Loucy (cell line): ENCODE measurements around the gene PARP3.

Experiments used
- EZH2phosphoT487 ChIP-seq: fragments of 200-600 bp; IDR thresholded peaks from 2 replicates; pipeline ENCODE4 v1.6.1; 2018; ENCODE audit warnings: antibody characterized with exemption, mild to moderate bottlenecking, moderate library complexity, borderline replicate concordance
- TF ChIP-seq, protein P1 (sequence below): fragments of 200-600 bp; sonication (generic); conservative IDR thresholded peaks from 2 replicates; pipeline ENCODE4 v1.5.1; 2014; ENCODE audit warnings: mild to moderate bottlenecking, antibody characterized with exemption, low read length

DNA sequence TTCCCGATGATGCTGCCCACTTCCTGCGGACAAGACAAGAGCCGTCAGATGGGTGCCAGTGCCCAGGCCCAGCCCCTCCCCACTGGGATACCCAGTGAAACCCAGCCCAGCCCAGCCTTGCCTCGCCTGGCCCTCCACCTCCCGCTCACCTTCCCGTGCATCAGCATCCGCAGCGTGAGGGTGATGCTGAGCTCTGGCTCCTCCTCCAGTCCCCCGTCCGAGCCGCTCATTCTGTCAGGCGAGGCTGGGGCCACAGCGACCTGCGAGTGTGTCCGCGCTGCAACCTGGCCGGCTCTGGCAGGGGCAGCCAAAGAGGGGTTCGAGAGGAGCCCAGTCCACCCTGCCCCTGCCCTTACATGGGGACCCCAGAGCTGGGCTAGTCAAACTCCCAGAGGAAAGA, 18.8 kb downstream of the PARP3 start:
- TF ChIP-seq, protein P1, sequence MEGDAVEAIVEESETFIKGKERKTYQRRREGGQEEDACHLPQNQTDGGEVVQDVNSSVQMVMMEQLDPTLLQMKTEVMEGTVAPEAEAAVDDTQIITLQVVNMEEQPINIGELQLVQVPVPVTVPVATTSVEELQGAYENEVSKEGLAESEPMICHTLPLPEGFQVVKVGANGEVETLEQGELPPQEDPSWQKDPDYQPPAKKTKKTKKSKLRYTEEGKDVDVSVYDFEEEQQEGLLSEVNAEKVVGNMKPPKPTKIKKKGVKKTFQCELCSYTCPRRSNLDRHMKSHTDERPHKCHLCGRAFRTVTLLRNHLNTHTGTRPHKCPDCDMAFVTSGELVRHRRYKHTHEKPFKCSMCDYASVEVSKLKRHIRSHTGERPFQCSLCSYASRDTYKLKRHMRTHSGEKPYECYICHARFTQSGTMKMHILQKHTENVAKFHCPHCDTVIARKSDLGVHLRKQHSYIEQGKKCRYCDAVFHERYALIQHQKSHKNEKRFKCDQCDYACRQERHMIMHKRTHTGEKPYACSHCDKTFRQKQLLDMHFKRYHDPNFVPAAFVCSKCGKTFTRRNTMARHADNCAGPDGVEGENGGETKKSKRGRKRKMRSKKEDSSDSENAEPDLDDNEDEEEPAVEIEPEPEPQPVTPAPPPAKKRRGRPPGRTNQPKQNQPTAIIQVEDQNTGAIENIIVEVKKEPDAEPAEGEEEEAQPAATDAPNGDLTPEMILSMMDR: no peak
- TF ChIP-seq EZH2phosphoT487: no peak
